Osteocyte (in vitro differentiated cells): ENCODE data around the gene DENND5B. TPM values are rescaled to one million over a fixed set of nuclear protein-coding genes. Genes with fewer than 3 reads are reported as not detected.

Experiments
- DNase-seq: peaks from one replicate; pipeline ENCODE4 v3.0.0; 2021; ENCODE audit warnings: mixed read lengths; ENCODE audit not compliant: unreplicated experiment; ENCODE audit errors: extremely low spot score
- H3K27ac Mint-ChIP-seq: one replicate; pipeline ENCODE4 v1.8.0; 2021; ENCODE audit warnings: mild to moderate bottlenecking, mixed read lengths; ENCODE audit not compliant: unreplicated experiment
- H3K27me3 Mint-ChIP-seq: one replicate; pipeline ENCODE4 v1.8.0; 2021; ENCODE audit warnings: mixed read lengths; ENCODE audit not compliant: unreplicated experiment
- H3K36me3 Mint-ChIP-seq: one replicate; pipeline ENCODE4 v1.8.0; 2021; ENCODE audit warnings: mixed read lengths; ENCODE audit not compliant: unreplicated experiment
- H3K4me1 Mint-ChIP-seq: one replicate; pipeline ENCODE4 v1.8.0; 2021; ENCODE audit warnings: mixed read lengths; ENCODE audit not compliant: unreplicated experiment
- H3K4me3 Mint-ChIP-seq: one replicate; pipeline ENCODE4 v1.8.0; 2021; ENCODE audit warnings: mild to moderate bottlenecking, moderate library complexity, mixed read lengths; ENCODE audit not compliant: unreplicated experiment
- H3K9me3 Mint-ChIP-seq: one replicate; pipeline ENCODE4 v1.8.0; 2021; ENCODE audit warnings: mixed read lengths; ENCODE audit not compliant: unreplicated experiment
- CTCF ChIP-seq: fragments of 200-600 bp; sonication (generic); IDR thresholded peaks from 2 replicates; pipeline ENCODE4 v1.5.0; 2021; ENCODE audit warnings: antibody characterized with exemption, mild to moderate bottlenecking, moderate library complexity
- total RNA-seq: library from RNA; stranded (reverse); gene quantifications from 2 replicates; pipeline ENCODE4 v1.2.1, GENCODE V29; 2021

Gene DENND5B
- total RNA-seq, 1 donor from 2014 or later = 17.8 TPM

GRCh38 chr12:31526158-31526546 lies 64.8 kb downstream of the DENND5B start:
- no peaks in the 10 kb centered on the region for H3K36me3 Mint-ChIP-seq
- DNase-seq = no peak
- peaks cover 38% of the 10 kb centered on the region for H3K4me1 Mint-ChIP-seq
- no peaks in the 10 kb centered on the region for H3K27me3 Mint-ChIP-seq
- TF ChIP-seq CTCF = no peak
- peak overlapping the region; percentile 33 for H3K27ac Mint-ChIP-seq
- H3K4me3 Mint-ChIP-seq = no peak overlapping the region
- H3K9me3 Mint-ChIP-seq = no peaks in the 10 kb centered on the region

- DNase-seq = no peak
- Mint-ChIP-seq H3K4me1 (peaks cover 43% of the 10 kb centered on the region), H3K4me3 (no peak overlapping the region), H3K27me3 (no peaks in the 10 kb centered on the region), H3K27ac (no peak overlapping the region), H3K36me3 (no peaks in the 10 kb centered on the region), H3K9me3 (no peaks in the 10 kb centered on the region)
- no peak for TF ChIP-seq CTCF
These were observed 65.3 kb downstream of the DENND5B start for GRCh38 chr12:31525496-31526157.

- Mint-ChIP-seq H3K27me3 (no peaks in the 10 kb centered on the region), H3K36me3 (no peaks in the 10 kb centered on the region), H3K4me1 (peaks cover 46% of the 10 kb centered on the region), H3K4me3 (no peak overlapping the region), H3K27ac (no peak overlapping the region), H3K9me3 (no peaks in the 10 kb centered on the region)
- no peak for DNase-seq
- no peak for TF ChIP-seq CTCF
These were observed 66.0 kb downstream of the DENND5B start for GRCh38 chr12:31524791-31525495.

GRCh38 chr12:31523306-31523705 lies 67.6 kb downstream of the DENND5B start:
- Mint-ChIP-seq H3K9me3 (no peaks in the 10 kb centered on the region), H3K4me3 (no peak overlapping the region), H3K27me3 (no peaks in the 10 kb centered on the region), H3K4me1 (peaks cover 63% of the 10 kb centered on the region), H3K36me3 (no peaks in the 10 kb centered on the region), H3K27ac (no peak overlapping the region)
- no peak for DNase-seq
- no peak for TF ChIP-seq CTCF

- no peaks in the 10 kb centered on the region for H3K9me3 Mint-ChIP-seq
- no peak for TF ChIP-seq CTCF
- H3K27ac Mint-ChIP-seq = no peak overlapping the region
- no peak overlapping the region for H3K4me3 Mint-ChIP-seq
- H3K27me3 Mint-ChIP-seq = no peaks in the 10 kb centered on the region
- H3K36me3 Mint-ChIP-seq = no peaks in the 10 kb centered on the region
- DNase-seq = no peak
- peaks cover 70% of the 10 kb centered on the region for H3K4me1 Mint-ChIP-seq
These were observed 68.3 kb downstream of the DENND5B start for GRCh38 chr12:31522607-31523006.
